SU-DHL-6 (cell line): Measurements from ENCODE around the gene CHP2.

Experiments used
- H2AFZ ChIP-seq: fragments of 200-600 bp; sonication (generic); 2 replicates; pipeline ENCODE4 v1.6.1; 2014; ENCODE audit warnings: low read depth, mild to moderate bottlenecking, moderate library complexity, mixed read lengths, antibody characterized with exemption, low read length; ENCODE audit not compliant: severe bottlenecking
- H3F3A ChIP-seq: fragments of 200-600 bp; shearing (Covaris generic); 2 replicates; pipeline ENCODE4 v1.6.0; 2016; ENCODE audit warnings: antibody characterized with exemption, mild to moderate bottlenecking; ENCODE audit not compliant: insufficient read depth
- H3K27ac ChIP-seq: fragments of 200-600 bp; sonication (generic); 2 replicates; pipeline ENCODE4 v1.5.1; 2016; ENCODE audit warnings: low read depth, mild to moderate bottlenecking, low read length, moderate library complexity, mixed read lengths
- H3K27me3 ChIP-seq: fragments of 200-600 bp; sonication (generic), shearing (Covaris generic); 2 replicates; pipeline ENCODE4 v1.6.0; 2014; ENCODE audit warnings: mild to moderate bottlenecking, low read length
- H3K36me3 ChIP-seq: fragments of 200-600 bp; sonication (generic); 2 replicates; pipeline ENCODE4 v1.6.1; 2014; ENCODE audit warnings: mild to moderate bottlenecking, low read length, mixed read lengths
- H3K4me2 ChIP-seq: fragments of 300-600, 200-600 bp; shearing (Covaris generic), sonication (generic); 2 replicates; pipeline ENCODE4 v1.6.0; 2014; ENCODE audit warnings: low read length, low read depth, mild to moderate bottlenecking; ENCODE audit not compliant: poor library complexity, severe bottlenecking
- H3K4me3 ChIP-seq: fragments of 200-600 bp; sonication (generic); 2 replicates; pipeline ENCODE4 v1.5.1; 2014; ENCODE audit warnings: antibody characterized with exemption, low read length, mild to moderate bottlenecking, mixed read lengths; ENCODE audit not compliant: insufficient read depth, poor library complexity, severe bottlenecking
- H3K79me2 ChIP-seq: fragments of 200-600 bp; sonication (generic); 2 replicates; pipeline ENCODE4 v1.6.1; 2014; ENCODE audit warnings: mild to moderate bottlenecking, low read length, moderate library complexity; ENCODE audit not compliant: insufficient read depth
- H3K9ac ChIP-seq: fragments of 200-600 bp; sonication (generic); 2 replicates; pipeline ENCODE4 v1.7.0; 2014; ENCODE audit warnings: mild to moderate bottlenecking, low read length
- H3K9me2 ChIP-seq: fragments of 200-600 bp; sonication (generic); replicated peaks from 2 replicates; pipeline ENCODE4 v1.6.1; 2014; ENCODE audit warnings: low read length; ENCODE audit not compliant: insufficient read depth
- H3K9me3 ChIP-seq: fragments of 200-600 bp; sonication (generic); 2 replicates; pipeline ENCODE4 v1.6.1; 2014; ENCODE audit warnings: low read length, mixed read lengths; ENCODE audit not compliant: insufficient read depth
- H4K20me1 ChIP-seq: fragments of 200-600 bp; sonication (generic); 2 replicates; pipeline ENCODE4 v1.6.1; 2014; ENCODE audit warnings: low read depth, mild to moderate bottlenecking, antibody characterized with exemption, low read length, moderate library complexity, mixed read lengths
- CTCF ChIP-seq: fragments of 200-600 bp; sonication (generic); IDR thresholded peaks from one replicate; pipeline ENCODE4 v1.5.1; 2017; ENCODE audit warnings: antibody characterized with exemption, mild to moderate bottlenecking, low read length, moderate library complexity; ENCODE audit not compliant: insufficient read depth, poor library complexity, severe bottlenecking
- EZH2phosphoT487 ChIP-seq: fragments of 200-600 bp; sonication (generic), shearing (Covaris generic); conservative IDR thresholded peaks from 2 replicates; pipeline ENCODE4 v1.6.1; 2018; ENCODE audit warnings: mild to moderate bottlenecking, antibody characterized with exemption, low read length, moderate library complexity, mixed read lengths

Gene CHP2

GRCh38 chr16:23739516-23739915 is 15.3 kb upstream of the CHP2 start:
- Histone ChIP-seq H3K4me2 (no peak overlapping the region), H2AFZ (no peak overlapping the region), H3F3A (no peaks in the 10 kb centered on the region), H3K9me2 (no peaks in the 10 kb centered on the region), H3K4me3 (no peak overlapping the region), H4K20me1 (no peaks in the 10 kb centered on the region), H3K9me3 (no peaks in the 10 kb centered on the region), H3K27ac (no peak overlapping the region), H3K36me3 (no peaks in the 10 kb centered on the region), H3K79me2 (no peaks in the 10 kb centered on the region), H3K27me3 (no peaks in the 10 kb centered on the region), H3K9ac (no peak overlapping the region)
- TF ChIP-seq CTCF (no peak), EZH2phosphoT487 (no peak)

GRCh38 chr16:23741675-23742303 is 13.0 kb upstream of the CHP2 start:
- no peak overlapping the region for H3K27ac ChIP-seq
- H3K4me3 ChIP-seq: no peak overlapping the region
- no peak for TF ChIP-seq EZH2phosphoT487
- no peak for TF ChIP-seq CTCF
- no peak overlapping the region for H3K4me2 ChIP-seq
- H2AFZ ChIP-seq: no peak overlapping the region
- H3K36me3 ChIP-seq: no peaks in the 10 kb centered on the region
- no peak overlapping the region for H3K9ac ChIP-seq
- H3K9me3 ChIP-seq: no peaks in the 10 kb centered on the region
- no peaks in the 10 kb centered on the region for H3K9me2 ChIP-seq
- no peaks in the 10 kb centered on the region for H3K27me3 ChIP-seq
- no peaks in the 10 kb centered on the region for H3K79me2 ChIP-seq
- H4K20me1 ChIP-seq: no peaks in the 10 kb centered on the region
- H3F3A ChIP-seq: no peaks in the 10 kb centered on the region

- Histone ChIP-seq H3K4me2 (no peak overlapping the region), H3K9me2 (no peaks in the 10 kb centered on the region), H3K9ac (no peak overlapping the region), H3K79me2 (no peaks in the 10 kb centered on the region), H4K20me1 (no peaks in the 10 kb centered on the region), H3K27me3 (no peaks in the 10 kb centered on the region), H3F3A (no peaks in the 10 kb centered on the region), H3K9me3 (no peaks in the 10 kb centered on the region), H3K4me3 (no peak overlapping the region), H3K36me3 (no peaks in the 10 kb centered on the region), H3K27ac (no peak overlapping the region), H2AFZ (no peak overlapping the region)
- TF ChIP-seq EZH2phosphoT487 (no peak), CTCF (no peak)
Observed at GRCh38 chr16:23742766-23743165, 12.1 kb upstream of the CHP2 start.
